SKM-1 (cell line): ENCODE results near the gene TFAP2E.

Experiments
- DNase-seq: peaks from one replicate; lab custom pipeline; 2025; ENCODE audit not compliant: unreplicated experiment; lab: John Stamatoyannopoulos, UW

TFAP2E gene

GRCh38 chr1:35594005-35594760, 21.1 kb downstream of the TFAP2E start:
- DNase-seq: no peak

GRCh38 chr1:35595684-35596083, 22.6 kb downstream of the TFAP2E start:
- no peak for DNase-seq

DNA sequence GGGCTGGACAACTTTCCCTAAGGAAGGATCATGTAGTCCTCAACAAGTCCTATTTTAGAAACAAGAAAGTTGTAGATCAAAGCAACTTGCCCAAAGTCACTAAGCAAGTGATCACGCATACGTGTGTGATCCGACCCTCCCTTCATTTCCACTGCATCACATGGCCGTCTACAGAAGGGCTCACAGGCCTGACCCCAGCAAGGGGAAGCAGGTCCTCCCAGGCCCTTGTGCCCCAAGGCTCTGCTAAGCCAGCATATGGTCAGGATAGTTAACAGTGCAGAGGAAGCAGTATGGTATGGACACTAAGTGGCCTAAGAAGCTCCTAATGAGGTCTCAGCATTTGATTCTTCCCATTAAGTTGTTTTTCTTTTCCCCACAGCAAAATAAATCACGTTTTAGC, 24.8 kb downstream of the TFAP2E start:
- DNase-seq: no peak

- no peak for DNase-seq
Observed at GRCh38 chr1:35598895-35599294, 25.8 kb downstream of the TFAP2E start.

- no peak for DNase-seq
Observed at GRCh38 chr1:35599411-35599810, 26.3 kb downstream of the TFAP2E start.

GRCh38 chr1:35600593-35600992, 27.5 kb downstream of the TFAP2E start:
- no peak for DNase-seq

DNA sequence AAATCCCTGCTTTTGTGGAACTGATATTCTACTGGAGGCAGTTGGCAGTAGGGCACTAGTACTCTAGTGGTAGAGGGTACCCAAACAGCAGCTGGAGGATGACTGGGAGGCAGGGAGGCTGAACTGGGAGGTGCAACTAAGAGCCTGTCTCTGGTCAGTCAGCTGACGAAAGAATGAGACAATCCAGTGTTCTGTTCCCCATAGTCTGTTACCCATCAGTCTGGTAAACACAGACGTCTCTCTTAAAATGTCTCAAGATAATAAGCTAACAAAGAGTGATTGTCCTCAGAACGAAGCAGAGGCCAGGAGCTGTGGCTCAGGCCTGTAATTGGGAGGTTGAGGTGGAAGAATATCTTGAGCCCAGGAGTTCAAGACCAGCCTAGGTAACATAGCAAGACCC, 30.4 kb downstream of the TFAP2E start:
- no peak for DNase-seq

- DNase-seq: no peak
Observed at GRCh38 chr1:35603941-35604340, 30.8 kb downstream of the TFAP2E start.

- no peak for DNase-seq
Observed at GRCh38 chr1:35605071-35605866, 32.2 kb downstream of the TFAP2E start.

DNA sequence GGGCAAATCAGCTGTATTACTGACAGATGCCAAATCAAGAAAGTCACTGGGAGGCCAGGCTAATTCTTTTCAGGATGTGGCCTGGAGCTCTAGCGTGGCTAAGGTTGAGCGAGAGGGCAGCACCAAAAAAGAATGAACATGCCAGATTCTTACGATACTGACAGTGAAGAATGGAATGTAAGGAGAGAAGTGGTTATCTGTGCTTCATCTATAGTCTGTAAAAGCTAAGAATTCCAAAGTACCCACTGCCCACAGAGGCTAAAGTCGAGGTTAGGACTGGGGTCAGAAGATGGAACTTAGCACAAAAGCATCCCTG, 32.7 kb downstream of the TFAP2E start:
- no peak for DNase-seq

GRCh38 chr1:35611655-35612054, 38.5 kb downstream of the TFAP2E start:
- DNase-seq: no peak

DNA sequence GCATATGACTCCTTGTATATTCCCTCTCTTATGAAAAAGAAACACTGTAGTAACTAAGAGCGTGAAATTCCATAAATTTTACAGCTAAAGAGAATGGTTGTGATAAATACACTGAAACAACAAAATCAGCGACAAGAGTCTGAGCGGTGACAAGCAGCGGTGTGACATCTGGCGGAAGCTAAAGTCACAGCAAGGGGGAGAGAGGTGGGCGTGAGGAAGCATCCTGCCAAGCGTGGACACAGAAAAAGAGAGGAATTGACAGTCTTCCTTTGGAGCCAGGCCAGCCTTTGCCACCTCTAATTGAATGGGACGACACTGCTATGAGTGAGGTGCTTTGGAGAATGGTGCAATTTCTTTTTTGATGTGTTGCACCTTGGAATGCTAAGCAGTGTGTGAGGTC, 42.3 kb downstream of the TFAP2E start:
- no peak for DNase-seq

DNA sequence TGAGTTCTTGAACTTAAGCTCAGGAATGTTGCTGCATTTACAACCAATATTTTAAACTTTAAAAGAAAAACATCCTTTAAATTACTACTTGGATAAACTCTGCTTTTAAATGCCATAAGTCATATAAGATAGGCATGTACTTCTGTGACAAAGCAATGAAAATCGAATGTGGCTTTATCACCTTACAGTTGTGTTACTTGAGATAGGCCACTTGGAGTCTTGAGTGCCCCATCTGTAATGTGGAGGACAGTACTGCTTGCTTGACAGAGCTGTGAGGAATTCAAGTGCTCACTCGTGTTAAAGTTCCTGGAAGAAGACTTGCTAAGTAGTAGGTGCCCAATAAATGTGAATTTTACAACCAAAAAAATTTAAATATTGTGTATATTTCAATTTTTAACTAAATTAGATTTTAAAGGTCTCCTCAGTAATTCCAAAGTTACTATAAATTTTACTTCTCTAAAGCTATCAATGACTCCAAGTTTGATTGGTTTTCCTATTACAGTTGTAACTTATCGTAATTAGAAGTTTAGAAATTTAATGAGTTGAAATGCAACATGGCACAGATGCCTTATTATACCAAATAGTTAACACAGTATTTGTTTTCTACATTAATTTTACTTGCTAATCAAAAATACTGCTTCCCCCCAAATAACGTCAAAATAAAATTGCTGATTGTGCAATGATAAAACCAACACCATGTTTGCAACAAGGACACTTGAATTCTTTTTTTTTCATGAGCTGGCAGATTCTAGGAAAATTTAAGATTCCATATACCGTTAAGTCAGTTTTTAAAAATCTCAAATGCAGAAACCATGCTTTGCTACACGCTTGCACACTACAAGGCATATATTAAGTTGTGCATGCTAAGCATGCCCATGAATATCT, 46.4 kb downstream of the TFAP2E start:
- no peak for DNase-seq

DNA sequence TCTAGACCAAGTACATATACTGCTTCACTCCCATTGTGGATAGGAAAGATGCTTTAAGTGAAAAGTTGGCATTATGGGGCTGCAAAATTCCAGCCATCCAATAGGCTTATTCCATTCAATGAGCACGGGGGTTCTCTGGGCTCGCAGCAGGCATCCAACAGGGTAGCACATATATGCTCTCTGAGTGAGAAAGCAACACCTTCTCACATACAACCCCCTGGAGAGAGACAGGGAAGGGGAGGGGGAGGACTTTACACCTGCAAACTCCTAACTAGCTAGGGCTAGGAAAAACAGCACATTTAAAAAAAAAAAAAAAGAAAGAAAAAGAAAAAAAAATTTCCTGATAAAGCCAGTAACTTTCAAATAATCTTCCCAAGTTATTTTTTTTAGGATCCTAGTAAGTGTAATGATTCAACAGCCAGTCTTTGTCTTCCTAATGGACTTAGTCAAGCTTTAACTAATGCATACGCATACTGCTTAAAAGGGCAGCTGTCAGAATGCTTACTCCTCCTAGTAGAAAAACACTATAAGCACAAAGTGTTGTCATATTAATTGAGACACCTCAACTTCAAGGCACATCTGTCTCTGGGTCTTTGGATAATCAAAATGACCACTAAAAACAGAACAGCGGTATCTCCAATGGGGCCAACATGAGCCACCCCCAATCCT, 49.5 kb downstream of the TFAP2E start:
- DNase-seq: no peak

DNA sequence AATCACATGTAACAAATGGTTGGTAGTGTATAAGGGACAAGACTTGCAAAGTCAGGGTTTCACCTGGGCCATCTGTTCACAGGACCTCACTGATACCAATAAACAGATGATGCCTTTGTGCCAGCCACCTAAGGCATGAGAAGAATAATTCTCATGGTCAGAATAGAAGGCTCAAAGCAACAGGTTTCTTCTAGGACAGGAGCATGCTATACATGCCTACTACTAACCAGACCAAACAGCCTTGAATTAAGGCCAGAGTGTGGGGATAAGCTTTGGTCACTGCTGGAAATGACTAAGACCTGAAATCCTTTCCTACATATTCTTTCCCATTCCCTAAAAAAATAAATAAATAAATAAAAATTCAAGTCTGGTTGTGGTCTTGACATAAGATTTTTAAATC, 50.7 kb downstream of the TFAP2E start:
- DNase-seq: no peak

- no peak for DNase-seq
Observed at GRCh38 chr1:35629051-35629450, 55.9 kb downstream of the TFAP2E start.

DNA sequence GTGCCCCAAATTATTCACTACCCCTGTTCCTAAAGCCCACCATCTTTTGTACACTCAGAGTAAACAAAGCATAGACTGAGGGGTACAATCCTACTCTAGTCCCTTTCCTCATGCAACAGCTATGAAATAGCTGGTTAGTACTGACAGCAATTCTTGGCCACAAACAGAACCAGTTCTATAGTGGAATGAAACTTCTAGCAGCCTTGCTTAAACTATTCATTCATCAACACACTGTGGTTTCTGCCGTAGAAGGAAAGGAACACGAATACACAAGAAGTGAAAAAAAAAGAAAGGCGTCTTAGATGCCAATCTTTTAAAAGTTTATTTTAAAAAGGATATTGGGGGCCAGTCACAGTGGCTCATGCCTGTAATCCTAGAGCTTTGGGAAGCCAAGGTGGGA, 58.3 kb downstream of the TFAP2E start:
- DNase-seq: no peak

GRCh38 chr1:35633547-35633946, 60.4 kb downstream of the TFAP2E start:
- no peak for DNase-seq

DNA sequence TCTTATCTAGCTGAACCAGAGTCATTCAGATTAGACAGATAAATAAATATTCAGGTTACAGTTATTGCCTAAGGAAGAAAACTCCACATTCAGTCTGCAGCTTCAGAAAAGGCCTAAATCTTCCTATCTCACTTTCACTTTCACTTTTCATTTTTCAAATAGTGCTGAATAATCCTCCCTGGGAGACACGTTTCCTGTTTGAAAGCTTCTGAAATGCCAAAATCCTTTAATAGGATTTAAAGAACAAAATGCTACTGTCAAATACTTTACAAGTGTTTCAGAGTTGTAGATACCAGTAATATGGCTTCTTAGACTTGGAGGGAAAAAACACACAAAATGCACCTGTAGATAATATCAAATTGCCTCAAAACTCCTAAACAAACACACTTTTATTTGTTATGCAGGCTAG, 64.3 kb downstream of the TFAP2E start:
- DNase-seq: no peak

DNA sequence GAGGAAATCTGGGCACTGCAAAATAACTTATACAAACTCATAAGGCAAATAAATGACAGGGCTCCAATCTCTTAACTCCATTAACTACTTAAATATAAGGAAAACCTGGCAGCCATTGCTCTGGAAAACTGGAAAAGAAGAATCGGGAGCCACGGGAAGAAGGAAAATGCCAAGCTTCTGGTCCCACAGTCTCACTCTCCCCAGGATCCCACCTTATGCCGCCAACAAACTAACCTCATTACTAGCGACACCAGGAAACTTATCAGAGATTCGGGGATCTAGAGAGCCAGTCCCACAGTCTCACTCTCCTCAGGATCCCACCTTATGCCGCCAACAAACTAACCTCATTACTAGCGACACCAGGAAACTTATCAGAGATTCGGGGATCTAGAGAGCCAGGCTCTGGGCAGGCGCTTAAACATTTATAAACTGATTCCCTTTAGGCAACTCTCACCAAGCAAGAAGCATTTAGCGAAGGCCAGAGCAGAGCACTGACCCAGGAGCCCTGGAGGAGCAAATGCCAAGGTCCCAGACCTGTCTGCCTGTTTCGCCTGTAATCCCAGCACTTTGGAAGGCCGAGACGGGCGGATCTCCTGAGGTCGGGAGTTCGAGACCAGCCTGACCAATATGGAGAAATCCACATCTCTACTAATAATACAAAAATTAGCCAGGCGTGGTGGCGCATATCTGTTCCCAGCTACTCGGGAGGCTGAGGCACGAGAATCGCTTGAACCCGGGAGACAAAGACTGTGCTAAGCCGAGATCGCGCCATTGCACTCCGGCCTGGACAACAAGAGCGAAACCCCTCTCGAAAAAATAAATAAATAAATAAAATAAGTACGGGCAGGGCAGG, 67.5 kb downstream of the TFAP2E start:
- no peak for DNase-seq
